Activated CD8-positive, alpha-beta memory T cell treated with anti-CD3 and anti-CD28 coated beads, Interleukin-2, amount 10 ng/mL, durations not matched to agents 7 days and 5 days (primary cell): Measurements from ENCODE around the gene PTH2R. TPM values are rescaled to one million over a fixed set of nuclear protein-coding genes. Genes with fewer than 3 reads are reported as not detected.
"Not testable (repeated sequence)": the region's sequence is repeated elsewhere in the genome, so short reads cannot be mapped to it uniquely, and the experiment has no call there.

Source experiments
- ATAC-seq: fragments of 150-1000 bp; cut with Tn5 transposase; one replicate; pipeline ENCODE4 v1.10.0; 2021; ENCODE audit warnings: moderate library complexity
- CTCF ChIA-PET: fragments of 350-600 bp; sonication (Branson Sonifier 250); formaldehyde crosslinking; loops from one replicate; lab custom pipeline; 2021; ENCODE audit warnings: antibody characterized with exemption; lab: Charles Lee
- DNase-seq: peaks from one replicate; pipeline ENCODE4 v3.0.0-alpha.2; 2020
- H3K27ac Mint-ChIP-seq: one replicate; pipeline ENCODE4 v1.8.0; 2021; ENCODE audit warnings: mild to moderate bottlenecking, mixed read lengths
- H3K27me3 Mint-ChIP-seq: one replicate; pipeline ENCODE4 v1.8.0; 2021; ENCODE audit warnings: mixed read lengths
- H3K36me3 Mint-ChIP-seq: one replicate; pipeline ENCODE4 v1.8.0; 2021; ENCODE audit warnings: mild to moderate bottlenecking, mixed read lengths
- H3K4me1 Mint-ChIP-seq: one replicate; pipeline ENCODE4 v1.8.0; 2021; ENCODE audit warnings: mixed read lengths
- H3K4me3 Mint-ChIP-seq: one replicate; pipeline ENCODE4 v1.8.0; 2021; ENCODE audit warnings: mild to moderate bottlenecking, moderate library complexity, mixed read lengths
- H3K9me3 Mint-ChIP-seq: one replicate; pipeline ENCODE4 v1.8.0; 2022; ENCODE audit warnings: low read depth, mixed read lengths
- total RNA-seq, 2 experiments: library from RNA; stranded (reverse); gene quantifications; one replicate each; pipeline ENCODE4 v1.2.3, GENCODE V29; 2021

Gene PTH2R
- total RNA-seq, 2 experiments from 2014 or later = 0.12 TPM; not detected in 1

DNA sequence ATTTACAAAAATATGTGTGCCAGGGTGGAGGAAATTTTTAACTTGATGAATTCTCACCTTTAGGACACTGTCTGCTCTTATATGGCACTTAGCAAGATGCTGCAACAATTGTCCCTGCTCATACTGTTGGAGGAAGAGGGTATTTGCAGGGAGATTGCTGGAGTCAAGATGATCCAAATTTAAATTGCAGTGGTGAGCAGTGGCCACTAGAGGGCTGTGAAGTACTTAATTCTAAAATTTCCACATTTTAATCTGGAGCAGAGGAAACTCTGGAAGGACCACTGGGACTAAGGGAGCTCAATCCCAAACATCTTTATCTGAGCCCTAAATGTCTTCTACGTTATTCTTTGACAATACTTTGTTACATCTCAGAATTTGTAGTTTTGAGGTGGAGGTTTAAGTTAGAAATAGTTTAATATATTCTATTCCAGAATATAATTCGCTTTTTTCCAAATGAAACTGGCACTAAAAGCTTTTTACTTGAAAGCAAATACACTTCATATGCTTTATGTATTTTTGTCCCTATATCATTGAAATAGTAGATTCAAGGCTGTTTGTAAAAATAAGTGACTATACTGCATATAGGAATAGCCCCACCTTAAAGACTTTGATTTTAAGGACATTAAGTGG, 33.0 kb upstream of the PTH2R start:
- Mint-ChIP-seq H3K27me3 (peaks cover 16% of the 10 kb centered on the region), H3K9me3 (no peaks in the 10 kb centered on the region), H3K36me3 (no peaks in the 10 kb centered on the region), H3K4me3 (no peak overlapping the region), H3K4me1 (no peaks in the 10 kb centered on the region), H3K27ac (no peak overlapping the region)
- CTCF ChIA-PET = interaction anchor here (0.8 to 1.5 kb wide), 4 partner anchors 10 to 628 kb away, joined by 3 to 4 read pairs (median 3); no protein-coding TSS in a partner anchor
- no peak for DNase-seq
- ATAC-seq = peak; percentile 47

DNA sequence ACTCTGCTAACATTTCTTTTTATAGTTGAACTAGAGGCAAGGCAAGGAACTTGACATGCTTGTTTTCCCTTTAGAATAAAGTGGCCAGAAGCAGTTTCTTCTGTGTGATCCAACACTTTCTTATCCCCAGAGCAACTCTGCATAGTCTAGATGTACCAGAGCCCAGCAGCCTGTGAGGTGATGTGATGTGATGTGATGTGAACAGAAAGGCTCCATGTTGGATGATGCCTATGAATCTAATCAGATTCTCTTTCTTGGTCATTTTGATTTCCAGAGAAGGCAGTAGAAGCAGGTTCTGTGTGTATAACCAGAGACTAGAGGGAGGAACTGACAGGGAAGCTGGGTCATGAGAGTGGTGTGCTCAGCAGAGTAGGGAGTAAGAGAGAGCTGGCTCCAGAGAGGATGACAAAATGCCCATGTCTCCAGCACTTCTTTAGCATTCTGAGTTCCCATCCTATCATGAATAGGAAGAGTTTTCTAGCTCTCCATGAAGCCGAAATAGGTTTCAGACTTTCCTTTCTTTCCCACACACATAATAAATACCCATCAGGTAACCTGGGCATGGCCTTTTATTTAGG, 31.0 kb upstream of the PTH2R start:
- DNase-seq (no peak), ATAC-seq (no peak)
- H3K27me3 Mint-ChIP-seq = peaks cover 30% of the 10 kb centered on the region
- H3K27ac Mint-ChIP-seq = no peak overlapping the region
- no peaks in the 10 kb centered on the region for H3K4me1 Mint-ChIP-seq
- H3K4me3 Mint-ChIP-seq = no peak overlapping the region
- H3K9me3 Mint-ChIP-seq = no peaks in the 10 kb centered on the region
- CTCF ChIA-PET = no interaction called here
- H3K36me3 Mint-ChIP-seq = no peaks in the 10 kb centered on the region

DNA sequence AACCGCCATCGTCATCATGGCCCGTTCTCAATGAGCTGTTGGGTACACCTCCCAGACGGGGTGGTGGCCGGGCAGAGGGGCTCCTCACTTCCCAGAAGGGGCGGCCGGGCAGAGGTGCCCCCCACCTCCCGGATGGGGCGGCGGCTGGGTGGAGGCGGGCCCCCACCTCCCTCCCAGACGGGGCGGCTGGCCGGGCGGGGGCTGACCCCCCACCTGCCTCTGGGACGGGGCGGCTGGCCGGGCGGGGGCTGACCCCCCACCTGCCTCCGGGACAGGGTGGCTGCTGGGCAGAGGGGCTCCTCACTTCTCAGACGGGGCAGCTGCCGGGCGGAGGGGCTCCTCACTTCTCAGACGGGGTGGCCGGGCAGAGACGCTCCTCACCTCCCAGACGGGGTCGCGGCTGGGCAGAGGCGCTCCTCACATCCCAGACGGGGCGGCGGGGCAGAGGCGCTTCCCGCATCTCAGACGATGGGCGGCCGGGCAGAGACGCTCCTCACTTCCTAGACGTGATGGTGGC, 29.2 kb upstream of the PTH2R start:
- not testable (repeated sequence) for H3K27ac Mint-ChIP-seq
- peaks cover 36% of the 10 kb centered on the region for H3K27me3 Mint-ChIP-seq

DNA sequence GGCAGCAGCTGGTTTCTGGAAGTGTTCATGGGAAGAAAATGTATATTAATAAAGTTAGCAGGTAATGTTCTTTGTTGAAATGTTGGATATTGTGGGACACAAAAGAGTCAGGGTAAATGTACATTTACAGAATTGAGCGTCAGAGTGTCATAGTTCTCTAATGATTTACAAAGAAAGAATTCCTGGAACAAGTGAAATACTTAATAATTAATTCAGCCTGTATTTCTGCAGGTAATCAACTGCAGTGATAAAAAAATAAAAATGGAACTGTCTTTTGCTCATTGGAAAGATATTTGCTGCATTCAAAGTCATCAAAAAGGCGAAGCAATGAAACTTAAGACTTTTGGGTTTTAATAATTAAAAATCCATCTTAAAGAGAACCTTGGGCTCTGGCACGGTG, 27.4 kb upstream of the PTH2R start:
- CTCF ChIA-PET = interaction anchor here (1.4 kb wide), 1 partner anchor 16 kb away, joined by 3 read pairs; no protein-coding TSS in a partner anchor
- Mint-ChIP-seq H3K36me3 (no peaks in the 10 kb centered on the region), H3K27ac (no peak overlapping the region), H3K9me3 (no peaks in the 10 kb centered on the region), H3K4me3 (no peak overlapping the region), H3K27me3 (peaks cover 40% of the 10 kb centered on the region), H3K4me1 (no peaks in the 10 kb centered on the region)
- no peak for DNase-seq
- no peak for ATAC-seq

More for the DNA sequence above, 29.2 kb upstream of the PTH2R start:
- H3K9me3 Mint-ChIP-seq, H3K4me3 Mint-ChIP-seq, CTCF ChIA-PET, H3K4me1 Mint-ChIP-seq, DNase-seq, H3K36me3 Mint-ChIP-seq, ATAC-seq: not testable (repeated sequence)

DNA sequence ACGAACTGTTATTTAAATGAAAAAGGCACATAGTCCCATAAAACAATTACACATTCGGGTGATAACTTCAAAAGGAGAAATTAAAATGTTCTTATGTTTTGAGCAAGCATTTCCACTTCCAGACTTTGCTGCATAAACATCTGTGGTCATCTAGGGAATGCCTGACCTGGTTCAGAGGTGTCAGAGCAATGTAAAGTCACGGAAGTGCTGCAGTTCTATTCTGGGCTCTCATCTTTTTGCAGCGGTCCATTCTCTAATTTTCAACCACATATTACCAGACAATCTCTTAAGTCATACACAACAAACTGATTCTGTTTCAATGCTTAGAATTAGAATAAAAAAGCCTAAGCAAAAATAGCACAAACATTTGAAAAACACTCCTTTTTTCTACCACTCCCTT, 22.0 kb upstream of the PTH2R start:
- DNase-seq = no peak
- no peaks in the 10 kb centered on the region for H3K4me1 Mint-ChIP-seq
- H3K9me3 Mint-ChIP-seq = no peaks in the 10 kb centered on the region
- H3K27ac Mint-ChIP-seq = no peak overlapping the region
- ATAC-seq = no peak
- H3K36me3 Mint-ChIP-seq = no peaks in the 10 kb centered on the region
- H3K4me3 Mint-ChIP-seq = no peak overlapping the region
- CTCF ChIA-PET = no interaction called here
- H3K27me3 Mint-ChIP-seq = peaks cover 37% of the 10 kb centered on the region

DNA sequence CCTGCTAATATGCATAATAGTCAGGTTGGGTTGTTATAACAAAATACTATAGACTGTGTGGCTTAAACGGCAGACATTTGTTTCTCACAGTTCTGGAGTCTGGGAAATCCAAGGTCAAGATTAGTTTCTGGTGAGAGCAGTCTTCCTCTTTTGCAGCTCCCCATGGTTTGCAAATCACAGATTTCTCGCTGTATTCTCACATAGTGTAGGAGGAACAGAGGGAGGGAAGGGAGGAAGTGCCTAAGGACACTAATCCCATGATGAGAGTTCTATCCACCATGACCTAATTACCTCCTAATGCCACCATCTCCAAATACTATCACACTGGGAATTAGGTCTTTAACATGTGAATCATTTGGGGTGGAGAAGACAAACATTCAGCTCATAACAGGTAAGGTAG, 20.1 kb upstream of the PTH2R start:
- H3K36me3 Mint-ChIP-seq = no peaks in the 10 kb centered on the region
- H3K27ac Mint-ChIP-seq = no peak overlapping the region
- no peaks in the 10 kb centered on the region for H3K4me1 Mint-ChIP-seq
- H3K27me3 Mint-ChIP-seq = peaks cover 26% of the 10 kb centered on the region
- no peaks in the 10 kb centered on the region for H3K9me3 Mint-ChIP-seq
- no peak for ATAC-seq
- DNase-seq = no peak
- no peak overlapping the region for H3K4me3 Mint-ChIP-seq
- CTCF ChIA-PET = interaction anchor here (1.4 kb wide), 1 partner anchor 13 kb away, joined by 3 read pairs; no protein-coding TSS in a partner anchor

DNA sequence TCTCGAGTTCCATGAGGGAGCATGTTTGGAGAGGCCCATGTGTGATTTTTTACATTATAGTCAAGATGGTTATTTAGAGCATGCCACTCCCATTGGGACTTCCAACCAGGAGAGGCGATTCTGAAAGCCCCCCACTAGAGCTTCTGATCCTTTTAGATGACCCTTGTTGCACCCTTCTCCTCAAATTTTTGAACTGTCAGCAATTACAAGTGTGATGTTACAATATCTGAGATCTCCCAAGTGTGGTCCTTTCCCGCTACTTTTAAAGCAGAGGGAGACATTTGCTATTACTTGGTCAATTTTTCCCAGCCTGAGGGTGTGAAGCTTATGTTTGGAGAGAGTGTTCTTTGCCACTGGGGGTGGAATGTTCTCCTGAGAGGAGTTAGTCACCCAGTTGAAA, 16.7 kb upstream of the PTH2R start:
- no peak overlapping the region for H3K27ac Mint-ChIP-seq
- ATAC-seq (no peak), DNase-seq (no peak)
- H3K4me1 Mint-ChIP-seq = no peaks in the 10 kb centered on the region
- CTCF ChIA-PET = no interaction called here
- peaks cover 2% of the 10 kb centered on the region for H3K9me3 Mint-ChIP-seq
- H3K27me3 Mint-ChIP-seq = peaks cover 12% of the 10 kb centered on the region
- H3K36me3 Mint-ChIP-seq = no peaks in the 10 kb centered on the region
- no peak overlapping the region for H3K4me3 Mint-ChIP-seq

DNA sequence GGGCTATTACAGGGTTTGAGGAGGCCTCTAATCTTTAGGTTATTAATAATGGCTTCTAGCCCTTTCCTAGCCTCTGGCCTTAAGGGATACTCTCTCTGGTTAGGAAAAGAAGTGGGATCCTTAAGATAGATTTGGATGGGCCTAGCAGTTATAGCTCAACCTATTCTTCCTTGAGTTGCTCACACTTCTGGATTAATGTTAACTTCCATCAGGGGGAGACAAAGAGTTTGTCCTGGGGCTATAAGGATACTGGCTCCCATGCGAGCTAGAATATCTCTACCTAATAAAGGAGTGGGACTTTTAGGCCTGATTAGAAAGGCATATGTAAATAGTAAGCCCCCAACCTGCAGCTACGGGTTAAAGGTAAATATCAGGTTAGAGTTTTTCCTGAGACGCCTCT, 14.3 kb upstream of the PTH2R start:
- CTCF ChIA-PET = interaction anchor here (1.2 kb wide), 1 partner anchor 11 kb away, joined by 4 read pairs; no protein-coding TSS in a partner anchor
- Mint-ChIP-seq H3K4me1 (peaks cover 5% of the 10 kb centered on the region), H3K4me3 (no peak overlapping the region), H3K9me3 (peaks cover 2% of the 10 kb centered on the region), H3K36me3 (no peaks in the 10 kb centered on the region), H3K27ac (no peak overlapping the region), H3K27me3 (peaks cover 3% of the 10 kb centered on the region)
- ATAC-seq = no peak
- DNase-seq = no peak

DNA sequence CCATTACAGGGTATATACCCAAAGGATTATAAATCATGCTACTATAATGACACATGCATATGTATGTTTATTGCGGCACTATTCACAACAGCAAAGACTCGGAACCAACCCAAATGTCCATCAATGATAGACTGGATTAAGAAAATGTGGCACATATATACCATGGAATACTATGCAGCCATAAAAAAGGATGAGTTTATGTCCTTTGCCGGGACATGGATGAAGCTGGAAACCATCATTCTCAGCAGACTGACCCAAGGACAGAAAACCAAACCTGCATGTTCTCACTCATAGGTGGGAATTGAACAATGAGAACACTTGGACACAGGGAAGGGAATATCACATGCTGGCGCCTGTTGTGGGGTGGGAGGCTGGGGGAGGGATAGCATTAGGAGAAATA, 9.8 kb upstream of the PTH2R start:
- H3K4me1 Mint-ChIP-seq, CTCF ChIA-PET, DNase-seq: not testable (repeated sequence)

DNA sequence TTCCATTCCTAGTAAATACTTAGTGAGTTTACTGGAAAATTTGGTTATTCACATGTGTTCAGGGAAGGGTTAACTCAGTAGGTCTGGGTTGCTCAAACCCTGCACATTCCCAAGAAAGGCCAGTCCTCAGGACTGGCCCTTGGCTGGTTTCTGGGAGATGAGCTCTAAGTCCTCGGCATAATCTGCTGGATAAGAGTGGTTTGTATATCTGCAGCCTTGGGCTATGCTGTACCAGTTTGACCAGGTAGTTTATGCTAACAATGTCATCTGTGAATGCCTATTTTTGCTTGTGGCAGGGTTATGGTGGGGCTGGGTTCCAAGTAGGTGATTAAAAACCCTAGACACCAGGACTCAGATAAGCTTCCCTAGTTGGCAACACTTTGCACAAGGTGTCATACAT, 7.4 kb upstream of the PTH2R start:
- CTCF ChIA-PET = no interaction called here

More for the DNA sequence above, 9.8 kb upstream of the PTH2R start:
- ATAC-seq, H3K4me3 Mint-ChIP-seq, H3K36me3 Mint-ChIP-seq, H3K27ac Mint-ChIP-seq, H3K9me3 Mint-ChIP-seq: not testable (repeated sequence)
- H3K27me3 Mint-ChIP-seq = peaks cover 20% of the 10 kb centered on the region

DNA sequence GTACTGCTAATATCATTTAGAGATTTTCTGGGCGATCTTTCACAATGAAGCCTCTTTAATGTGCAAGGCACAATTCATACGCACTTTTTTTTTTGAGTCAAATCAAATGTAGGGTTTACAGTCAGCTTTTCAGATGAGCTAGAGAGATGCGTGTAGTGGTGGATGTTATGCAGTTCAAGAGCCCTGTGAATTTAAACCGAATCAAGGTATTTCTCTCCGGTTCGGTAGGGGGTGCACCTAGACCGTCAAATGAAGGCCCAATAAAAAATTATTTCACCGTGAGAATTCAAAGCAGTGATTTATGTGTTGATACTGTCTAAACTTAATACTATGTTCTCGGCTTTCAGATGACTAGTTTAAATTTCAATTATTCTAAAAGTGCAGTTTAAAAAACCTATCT, 1.1 kb downstream of the PTH2R start:
- Mint-ChIP-seq H3K27me3 (peaks cover 64% of the 10 kb centered on the region), H3K27ac (no peak overlapping the region), H3K36me3 (no peaks in the 10 kb centered on the region), H3K4me1 (peaks cover 8% of the 10 kb centered on the region), H3K4me3 (no peak overlapping the region), H3K9me3 (no peaks in the 10 kb centered on the region)
- ATAC-seq (no peak), DNase-seq (no peak)
- CTCF ChIA-PET = interaction anchor here (0.9 to 1.3 kb wide), 4 partner anchors 10 to 926 kb away, joined by 3 read pairs; no protein-coding TSS in a partner anchor

More for the DNA sequence above, 7.4 kb upstream of the PTH2R start:
- no peak overlapping the region for H3K4me3 Mint-ChIP-seq
- ATAC-seq (no peak), DNase-seq (no peak)
- no peaks in the 10 kb centered on the region for H3K36me3 Mint-ChIP-seq
- H3K4me1 Mint-ChIP-seq = peaks cover 5% of the 10 kb centered on the region
- no peak overlapping the region for H3K27ac Mint-ChIP-seq
- peaks cover 41% of the 10 kb centered on the region for H3K27me3 Mint-ChIP-seq
- H3K9me3 Mint-ChIP-seq = peaks cover 2% of the 10 kb centered on the region

DNA sequence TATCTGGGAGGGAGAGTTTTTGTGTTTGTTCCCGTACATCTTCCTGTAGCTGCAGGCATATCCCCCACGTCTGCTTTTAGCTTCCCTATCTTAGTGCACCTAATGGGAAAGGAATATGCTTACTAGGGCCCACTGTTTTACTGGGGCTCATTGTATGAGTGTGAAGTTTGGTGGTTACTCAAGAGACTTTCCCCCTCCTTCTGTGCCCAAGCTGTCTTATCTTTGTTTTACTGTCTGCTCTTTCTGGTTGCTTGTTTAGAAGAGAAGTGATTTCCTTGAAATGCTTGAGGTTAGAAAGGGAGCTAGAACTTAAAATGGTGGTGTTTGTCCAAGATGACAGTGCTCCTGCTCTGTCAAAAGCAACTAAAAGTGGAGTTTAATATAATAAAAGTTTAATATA, 7.3 kb downstream of the PTH2R start:
- H3K9me3 Mint-ChIP-seq = no peaks in the 10 kb centered on the region
- peaks cover 19% of the 10 kb centered on the region for H3K27me3 Mint-ChIP-seq
- H3K36me3 Mint-ChIP-seq = no peaks in the 10 kb centered on the region
- CTCF ChIA-PET = no interaction called here
- ATAC-seq (no peak), DNase-seq (no peak)
- H3K4me3 Mint-ChIP-seq = no peak overlapping the region
- H3K27ac Mint-ChIP-seq = no peak overlapping the region
- H3K4me1 Mint-ChIP-seq = peaks cover 6% of the 10 kb centered on the region

DNA sequence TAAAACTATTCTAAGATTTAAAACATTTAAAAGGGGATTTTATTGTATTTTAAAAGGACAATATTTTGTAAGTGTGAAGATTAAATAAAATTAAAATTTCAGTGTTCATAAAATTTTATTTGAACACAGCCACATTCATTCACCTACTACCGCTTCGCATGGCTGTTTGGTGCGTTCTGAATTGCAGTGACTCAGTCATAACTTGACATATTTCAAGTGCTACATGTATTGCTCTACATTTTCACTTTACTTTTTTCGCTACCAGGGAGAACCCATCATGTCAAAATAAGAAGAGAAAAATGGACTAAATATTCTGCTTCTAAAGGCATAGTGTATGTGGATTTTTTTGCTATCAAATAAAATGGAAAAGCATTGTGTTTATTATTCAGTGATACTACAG, 8.7 kb downstream of the PTH2R start:
- Mint-ChIP-seq H3K4me3 (no peak overlapping the region), H3K27ac (no peak overlapping the region), H3K36me3 (no peaks in the 10 kb centered on the region), H3K27me3 (peaks cover 10% of the 10 kb centered on the region), H3K9me3 (no peaks in the 10 kb centered on the region), H3K4me1 (peaks cover 6% of the 10 kb centered on the region)
- ATAC-seq = no peak
- DNase-seq = no peak
- CTCF ChIA-PET = no interaction called here

DNA sequence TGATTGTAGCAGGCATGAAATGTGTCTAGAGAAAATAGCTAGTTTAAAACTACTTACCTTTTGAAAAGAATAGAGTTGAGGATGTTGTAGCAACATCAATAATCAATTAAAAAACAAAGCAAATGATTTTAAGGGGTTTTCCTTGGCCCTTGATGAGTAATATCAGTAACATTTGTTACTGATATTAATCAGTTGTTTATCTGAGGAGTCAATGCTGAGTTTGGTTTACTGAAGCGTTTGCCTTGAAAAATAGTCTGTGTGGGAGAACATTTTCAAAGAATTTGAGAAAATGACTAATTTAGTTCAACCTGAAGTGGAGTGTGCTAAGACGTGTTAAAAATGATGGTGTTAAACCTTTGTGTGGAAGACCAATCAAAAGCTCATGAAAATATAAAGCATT, 9.3 kb downstream of the PTH2R start:
- Mint-ChIP-seq H3K4me3 (no peak overlapping the region), H3K27me3 (peaks cover 9% of the 10 kb centered on the region), H3K27ac (no peak overlapping the region), H3K4me1 (peaks cover 6% of the 10 kb centered on the region), H3K9me3 (no peaks in the 10 kb centered on the region), H3K36me3 (no peaks in the 10 kb centered on the region)
- ATAC-seq = peak; percentile 47
- no peak for DNase-seq
- CTCF ChIA-PET = no interaction called here
